WTC11 (cell line): ENCODE results near the gene CAGE1. TPM values are rescaled to one million over a fixed set of nuclear protein-coding genes. Genes with fewer than 3 reads are reported as not detected.

Experiments used
- ATAC-seq: fragments of 200-7000 bp; cut with Tn5 transposase; 2 replicates; pipeline ENCODE4 v1.10.0; 2021; ENCODE audit warnings: mild to moderate bottlenecking, moderate library complexity
- CTCF ChIA-PET: fragments of 300-600 bp; sonication (Branson Sonifier 250); formaldehyde crosslinking; loops from one replicate; lab custom pipeline; 2021; ENCODE audit warnings: antibody characterized with exemption; lab: Charles Lee
- POLR2A ChIA-PET: fragments of 350-600 bp; sonication (Branson Sonifier 250); formaldehyde crosslinking; loops from one replicate; lab custom pipeline; 2021; ENCODE audit warnings: antibody characterized with exemption; lab: Charles Lee
- DNase-seq: peaks from one replicate; pipeline ENCODE4 v3.0.0; 2021; ENCODE audit warnings: low spot score
- H3K27ac Mint-ChIP-seq: 2 replicates; pipeline ENCODE4 v1.8.0; 2021; ENCODE audit warnings: mixed read lengths
- H3K27me3 Mint-ChIP-seq: 2 replicates; pipeline ENCODE4 v1.8.0; 2021; ENCODE audit warnings: low read depth, mild to moderate bottlenecking, moderate library complexity, mixed read lengths
- H3K36me3 Mint-ChIP-seq: 2 replicates; pipeline ENCODE4 v1.8.0; 2021; ENCODE audit warnings: mixed read lengths
- H3K4me1 Mint-ChIP-seq: 2 replicates; pipeline ENCODE4 v1.8.0; 2022; ENCODE audit warnings: mixed read lengths
- H3K4me3 Mint-ChIP-seq: 2 replicates; pipeline ENCODE4 v1.8.0; 2021; ENCODE audit warnings: mild to moderate bottlenecking, moderate library complexity, mixed read lengths
- H3K9me3 Mint-ChIP-seq: 2 replicates; pipeline ENCODE4 v1.8.0; 2021; ENCODE audit warnings: mixed read lengths
- AR ChIP-seq: fragments of 250-450 bp; sonication (Bioruptor Pico); IDR thresholded peaks from 2 replicates; pipeline ENCODE4 v1.9.0; 2021; ENCODE audit warnings: mild to moderate bottlenecking
- ATF2 ChIP-seq: sonication (generic); formaldehyde crosslinking; IDR thresholded peaks from 2 replicates; pipeline ENCODE4 v1.8.1; 2022; ENCODE audit warnings: low read depth, missing genetic modification reagents, borderline replicate concordance
- CDX4 ChIP-seq: fragments of 250-450 bp; sonication (Bioruptor Pico); IDR thresholded peaks from 2 replicates; pipeline ENCODE4 v1.9.0; 2021; ENCODE audit warnings: moderate library complexity, mild to moderate bottlenecking, inconsistent platforms, borderline replicate concordance
- CREB1 ChIP-seq: sonication (generic); formaldehyde crosslinking; IDR thresholded peaks from 2 replicates; pipeline ENCODE4 v1.8.0; 2023; ENCODE audit warnings: mild to moderate bottlenecking, missing genetic modification reagents
- EMX1 ChIP-seq: fragments of 250-450 bp; sonication (Bioruptor Pico); IDR thresholded peaks from 2 replicates; pipeline ENCODE4 v1.8.0; 2021; ENCODE audit warnings: mild to moderate bottlenecking
- ETV6 ChIP-seq: sonication (generic); formaldehyde crosslinking; IDR thresholded peaks from 2 replicates; pipeline ENCODE4 v1.8.1; 2022; ENCODE audit warnings: mild to moderate bottlenecking, missing genetic modification reagents
- FOXJ3 ChIP-seq: sonication (generic); formaldehyde crosslinking; IDR thresholded peaks from 2 replicates; pipeline ENCODE4 v1.9.0; 2021; ENCODE audit warnings: missing genetic modification reagents, mild to moderate bottlenecking, borderline replicate concordance
- FOXP1 ChIP-seq: sonication (generic); formaldehyde crosslinking; IDR thresholded peaks from 2 replicates; pipeline ENCODE4 v1.8.0; 2022; ENCODE audit warnings: missing genetic modification reagents, mild to moderate bottlenecking, moderate library complexity, borderline replicate concordance
- FOXP4 ChIP-seq: sonication (generic); formaldehyde crosslinking; IDR thresholded peaks from 2 replicates; pipeline ENCODE4 v1.8.0; 2022; ENCODE audit warnings: mild to moderate bottlenecking, missing genetic modification reagents
- GRHL2 ChIP-seq: fragments of 250-450 bp; sonication (Bioruptor Pico); IDR thresholded peaks from 2 replicates; pipeline ENCODE4 v1.8.0; 2022; ENCODE audit warnings: mild to moderate bottlenecking, moderate library complexity; ENCODE audit not compliant: insufficient replicate concordance, severe bottlenecking
- GTF2I ChIP-seq: fragments of 250-450 bp; sonication (Bioruptor Pico); conservative IDR thresholded peaks from 2 replicates; pipeline ENCODE4 v1.4.0; 2021; ENCODE audit warnings: mild to moderate bottlenecking
- MXD4 ChIP-seq: fragments of 250-450 bp; sonication (Bioruptor Pico); IDR thresholded peaks from 2 replicates; pipeline ENCODE4 v1.8.0; 2021; ENCODE audit warnings: mild to moderate bottlenecking, moderate library complexity, borderline replicate concordance
- MYBL2 ChIP-seq: sonication (generic); formaldehyde crosslinking; IDR thresholded peaks from 2 replicates; pipeline ENCODE4 v1.8.1; 2023; ENCODE audit warnings: mild to moderate bottlenecking, moderate library complexity, missing genetic modification reagents
- NFATC4 ChIP-seq: fragments of 250-450 bp; sonication (Bioruptor Pico); IDR thresholded peaks from 2 replicates; pipeline ENCODE4 v1.9.0; 2021; ENCODE audit warnings: mild to moderate bottlenecking
- NFYB ChIP-seq: sonication (generic); formaldehyde crosslinking; conservative IDR thresholded peaks from 2 replicates; pipeline ENCODE4 v1.8.0; 2022; ENCODE audit warnings: low read depth, missing genetic modification reagents
- PREB ChIP-seq: sonication (generic); formaldehyde crosslinking; IDR thresholded peaks from 2 replicates; pipeline ENCODE4 v1.8.1; 2022; ENCODE audit warnings: mild to moderate bottlenecking, missing genetic modification reagents, moderate library complexity, borderline replicate concordance
- RELA ChIP-seq: sonication (generic); formaldehyde crosslinking; IDR thresholded peaks from 2 replicates; pipeline ENCODE4 v1.8.1; 2022; ENCODE audit warnings: missing genetic modification reagents, mild to moderate bottlenecking, borderline replicate concordance
- RORB ChIP-seq: fragments of 250-450 bp; sonication (Bioruptor Pico); IDR thresholded peaks from 2 replicates; pipeline ENCODE4 v1.9.0; 2021; ENCODE audit warnings: mild to moderate bottlenecking
- SOX15 ChIP-seq: fragments of 250-450 bp; sonication (Bioruptor Pico); IDR thresholded peaks from 2 replicates; pipeline ENCODE4 v1.9.0; 2021; ENCODE audit warnings: mild to moderate bottlenecking
- TCF7 ChIP-seq: sonication (generic); formaldehyde crosslinking; IDR thresholded peaks from 2 replicates; pipeline ENCODE4 v1.8.0; 2022; ENCODE audit warnings: mild to moderate bottlenecking, low read depth, missing genetic modification reagents, moderate library complexity
- ZMAT4 ChIP-seq: fragments of 250-450 bp; sonication (Bioruptor Pico); IDR thresholded peaks from 2 replicates; pipeline ENCODE4 v1.9.0; 2021; ENCODE audit warnings: mild to moderate bottlenecking
- ZNF121 ChIP-seq: sonication (generic); formaldehyde crosslinking; IDR thresholded peaks from 2 replicates; pipeline ENCODE4 v1.8.0; 2023; ENCODE audit warnings: missing genetic modification reagents
- ZNF396 ChIP-seq: fragments of 250-450 bp; sonication (Bioruptor Pico); IDR thresholded peaks from 2 replicates; pipeline ENCODE4 v1.8.0; 2021; ENCODE audit warnings: mild to moderate bottlenecking, moderate library complexity, borderline replicate concordance
- ZNF423 ChIP-seq: fragments of 250-450 bp; sonication (Bioruptor Pico); IDR thresholded peaks from 2 replicates; pipeline ENCODE4 v2.1.2; 2022; ENCODE audit warnings: mild to moderate bottlenecking, moderate library complexity
- ZNF425 ChIP-seq: fragments of 250-450 bp; sonication (Bioruptor Pico); conservative IDR thresholded peaks from 2 replicates; pipeline ENCODE4 v1.9.0; 2021; ENCODE audit warnings: mild to moderate bottlenecking
- total RNA-seq: library from RNA; stranded (reverse); gene quantifications from 3 replicates; pipeline ENCODE4 v1.2.3, GENCODE V29; 2021

The CAGE1 gene
- total RNA-seq, 1 experiment from 2014 or later = 0.07 TPM

- H3K4me1 Mint-ChIP-seq = peaks cover 12% of the 10 kb centered on the region
- H3K9me3 Mint-ChIP-seq = no peaks in the 10 kb centered on the region; the same call in 1 of the 2 replicates
- POLR2A ChIA-PET = no interaction called here
- ATAC-seq (peak; percentile 57), DNase-seq (no peak)
- TF ChIP-seq FOXJ3 (no peak), MYBL2 (no peak), CDX4 (no peak), PREB (CRISPR knock-in tag) (no peak), NFATC4 (CRISPR knock-in tag) (no peak), MXD4 (CRISPR knock-in tag) (no peak), RELA (no peak), FOXP4 (no peak), ETV6 (CRISPR knock-in tag) (no peak), ZNF423 (no peak), ZNF396 (CRISPR knock-in tag) (no peak), GTF2I (CRISPR knock-in tag) (no peak), SOX15 (CRISPR knock-in tag) (no peak), ATF2 (CRISPR knock-in tag) (no peak), GRHL2 (CRISPR knock-in tag) (no peak)
- no peak overlapping the region for H3K27ac Mint-ChIP-seq
- CTCF ChIA-PET = interaction anchor here (0.7 to 2.1 kb wide), 15 partner anchors 10 to 462 kb away, joined by 3 to 9 read pairs (median 4); partner anchors contain the start of genes DSP and SNRNP48
- no peaks in the 10 kb centered on the region for H3K27me3 Mint-ChIP-seq
- H3K36me3 Mint-ChIP-seq = peaks cover 4% of the 10 kb centered on the region; the same call in 1 of the 2 replicates
- H3K4me3 Mint-ChIP-seq = no peak overlapping the region
Measured at GRCh38 chr6:7424967-7425807, 35.6 kb upstream of the CAGE1 start.

- ATAC-seq (no peak), DNase-seq (no peak)
- peak overlapping the region; percentile 30; the same call in 1 of the 2 replicates for H3K27ac Mint-ChIP-seq
- no peak overlapping the region for H3K4me3 Mint-ChIP-seq
- ChIA-PET POLR2A (interaction anchor here (0.6 kb wide), 1 partner anchor 172 kb away, joined by 3 read pairs; no protein-coding TSS in a partner anchor), CTCF (interaction anchor here (0.7 to 2.1 kb wide), 5 partner anchors 11 to 192 kb away, joined by 3 to 9 read pairs (median 6); no protein-coding TSS in a partner anchor)
- H3K9me3 Mint-ChIP-seq = no peaks in the 10 kb centered on the region; the same call in 1 of the 2 replicates
- no peaks in the 10 kb centered on the region for H3K27me3 Mint-ChIP-seq
- H3K36me3 Mint-ChIP-seq = peaks cover 5% of the 10 kb centered on the region; the same call in 1 of the 2 replicates
- H3K4me1 Mint-ChIP-seq = peaks cover 12% of the 10 kb centered on the region
- TF ChIP-seq FOXP1 (CRISPR knock-in tag) (no peak), EMX1 (CRISPR knock-in tag) (no peak), ZNF121 (CRISPR knock-in tag) (no peak), AR (no peak), ZMAT4 (CRISPR knock-in tag) (no peak), TCF7 (CRISPR knock-in tag) (no peak), CREB1 (CRISPR knock-in tag) (no peak), RORB (CRISPR knock-in tag) (no peak), ZNF425 (CRISPR knock-in tag) (no peak), GTF2I (CRISPR knock-in tag) (no peak), NFYB (CRISPR knock-in tag) (no peak)
Measured at GRCh38 chr6:7424058-7424457, 34.5 kb upstream of the CAGE1 start.
